ENCODE results near the gene MYB. TPM values are rescaled to one million over a fixed set of nuclear protein-coding genes. Genes with fewer than 3 reads are reported as not detected.
A peak's percentile ranks its signal among the peaks of the same experiment; 100 is the strongest.

Gene MYB
- total RNA-seq, 8 experiments from 2014 or later, result 0.60 to 4.8 (median 1.4) TPM; not detected in 2

DNA sequence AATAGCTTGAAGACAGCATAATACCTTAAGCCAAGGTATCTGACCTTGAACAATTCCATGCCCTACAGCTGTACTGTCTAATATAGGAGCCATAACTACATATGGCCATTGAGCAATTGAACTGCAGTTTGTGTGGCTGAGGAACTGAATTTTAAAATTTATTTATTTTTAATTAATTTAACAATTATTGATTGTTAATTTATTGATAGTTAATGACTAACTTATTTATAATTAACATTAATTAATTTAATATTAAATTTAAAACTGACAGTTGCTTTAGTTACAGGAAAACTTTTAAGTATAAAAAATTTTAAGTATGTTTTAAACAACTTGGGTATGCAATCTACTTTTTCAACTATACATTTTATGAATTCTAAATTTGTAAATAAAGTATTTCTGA, 12.3 kb upstream of the MYB start:
- ATAC-seq (replicated peaks in 6 of 8), result no peak
- H3K27ac ChIP-seq, result no peak overlapping the region
- in situ Hi-C loops (cut with MboI; ENCODE audit: low pct_unique_long_range_greater_than_20kb in 2 of 9, low sequenced_read_pairs in 9 of 9, unreplicated experiment in 9 of 9), result no loop called here
- no peak overlapping the region for H3K4me3 ChIP-seq
- H3K4me1 ChIP-seq (replicated peaks in 1 of 2), result no peaks in the 10 kb centered on the region

DNA sequence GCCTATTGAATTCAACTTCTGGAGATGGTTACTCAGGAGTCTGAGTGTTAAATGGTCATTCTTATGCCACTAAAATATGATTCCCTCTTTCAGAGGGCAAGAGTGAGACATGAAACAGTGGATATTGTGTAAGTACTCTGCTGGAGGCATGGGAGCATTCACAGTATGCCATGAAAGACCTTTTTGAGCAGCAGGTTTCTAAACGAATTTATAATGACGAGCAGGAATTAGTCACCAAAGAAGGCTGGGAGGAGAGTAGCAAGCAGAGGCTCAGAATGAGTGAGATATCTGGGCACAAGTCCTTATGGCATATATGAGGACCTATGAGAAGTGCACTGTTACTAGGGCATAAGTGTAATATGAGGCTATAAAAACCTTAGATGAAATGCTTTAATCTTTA, 10.9 kb upstream of the MYB start:
- no peaks in the 10 kb centered on the region for H3K4me1 ChIP-seq (replicated peaks in 1 of 2)
- no peak overlapping the region for H3K27ac ChIP-seq
- 27 to 60% (median 50%) methylated on average over 1 to 2 of the region's 2 CpGs; no CpG with 5 or more reads in 4 of the 10 experiments for WGBS, 10 experiments
- ATAC-seq (replicated peaks in 6 of 8), result no peak
- in situ Hi-C loops (cut with MboI; ENCODE audit: low pct_unique_long_range_greater_than_20kb in 2 of 9, low sequenced_read_pairs in 9 of 9, unreplicated experiment in 9 of 9), result no loop called here
- H3K4me3 ChIP-seq, result no peak overlapping the region

DNA sequence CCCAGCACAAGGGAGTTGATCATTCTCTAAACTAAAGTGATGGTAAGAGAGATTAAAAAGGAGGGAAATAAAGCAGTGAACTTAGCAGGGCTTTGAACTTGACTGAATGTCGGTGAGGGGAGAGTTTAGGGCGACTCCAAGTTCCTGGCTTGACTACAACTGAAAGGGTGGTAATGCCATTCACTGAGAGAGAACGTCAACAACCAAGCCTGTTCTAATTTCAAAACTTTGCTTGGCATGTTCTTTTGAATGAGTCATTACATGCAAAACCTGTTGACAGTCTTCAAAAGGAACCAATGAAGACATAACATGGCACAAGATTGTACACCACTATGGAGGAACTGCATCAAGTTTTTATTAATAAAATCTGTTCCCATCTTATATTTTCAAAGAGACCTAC, 10.3 kb upstream of the MYB start:
- H3K27ac ChIP-seq, result no peak overlapping the region
- WGBS, 10 experiments, result 19 to 96% (median 80%) methylated on average over 1 to 3 of the region's 3 CpGs; no CpG with 5 or more reads in 1 of the 10 experiments
- no peak overlapping the region for H3K4me3 ChIP-seq
- ATAC-seq (replicated peaks in 6 of 8), result no peak
- no peaks in the 10 kb centered on the region for H3K4me1 ChIP-seq (replicated peaks in 1 of 2)
- in situ Hi-C loops (cut with MboI; ENCODE audit: low pct_unique_long_range_greater_than_20kb in 2 of 9, low sequenced_read_pairs in 9 of 9, unreplicated experiment in 9 of 9), result no loop called here

DNA sequence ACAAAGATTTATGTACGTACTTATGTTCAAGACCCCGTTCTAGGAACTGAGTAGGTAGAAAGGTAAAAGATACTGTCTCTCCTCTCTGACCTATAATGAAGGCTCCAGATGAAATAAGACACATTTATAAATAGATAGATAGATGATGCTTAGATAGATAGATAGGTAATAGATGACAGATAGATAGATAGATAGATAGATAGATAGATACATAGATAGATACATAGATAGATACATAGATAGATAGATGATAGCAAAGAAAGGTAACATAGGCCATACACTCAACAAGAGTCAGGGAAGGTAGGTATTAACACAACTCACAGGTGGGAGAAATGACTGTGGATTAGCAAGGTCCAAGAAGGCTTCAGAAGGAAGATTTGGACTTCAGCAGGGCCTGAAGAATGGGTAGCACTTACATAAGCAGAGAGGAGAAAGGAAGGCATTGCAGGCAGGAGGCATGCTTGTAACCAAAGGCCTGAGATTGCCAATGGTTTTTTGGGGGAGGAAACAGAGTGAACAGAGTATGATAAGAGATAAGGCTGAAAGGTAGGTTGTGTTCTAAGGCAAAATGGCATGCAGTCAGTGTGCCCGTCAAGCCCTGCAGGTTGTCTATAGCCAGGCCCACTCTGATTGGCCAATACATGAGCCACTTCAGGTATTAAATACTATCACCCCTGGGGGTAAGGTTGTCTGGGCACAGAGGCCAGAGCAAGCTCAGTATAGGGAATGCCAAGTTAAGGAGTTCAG, 7.7 kb upstream of the MYB start:
- ATAC-seq (replicated peaks in 6 of 8), result no peak
- no peak overlapping the region for H3K27ac ChIP-seq
- H3K4me1 ChIP-seq (replicated peaks in 1 of 2), result no peaks in the 10 kb centered on the region
- 50 to 100% (median 91%) methylated on average over 1 to 3 of the region's 3 CpGs for WGBS, 10 experiments
- H3K4me3 ChIP-seq, result no peak overlapping the region
- in situ Hi-C loops (cut with MboI; ENCODE audit: low pct_unique_long_range_greater_than_20kb in 2 of 9, low sequenced_read_pairs in 9 of 9, unreplicated experiment in 9 of 9), result no loop called here

DNA sequence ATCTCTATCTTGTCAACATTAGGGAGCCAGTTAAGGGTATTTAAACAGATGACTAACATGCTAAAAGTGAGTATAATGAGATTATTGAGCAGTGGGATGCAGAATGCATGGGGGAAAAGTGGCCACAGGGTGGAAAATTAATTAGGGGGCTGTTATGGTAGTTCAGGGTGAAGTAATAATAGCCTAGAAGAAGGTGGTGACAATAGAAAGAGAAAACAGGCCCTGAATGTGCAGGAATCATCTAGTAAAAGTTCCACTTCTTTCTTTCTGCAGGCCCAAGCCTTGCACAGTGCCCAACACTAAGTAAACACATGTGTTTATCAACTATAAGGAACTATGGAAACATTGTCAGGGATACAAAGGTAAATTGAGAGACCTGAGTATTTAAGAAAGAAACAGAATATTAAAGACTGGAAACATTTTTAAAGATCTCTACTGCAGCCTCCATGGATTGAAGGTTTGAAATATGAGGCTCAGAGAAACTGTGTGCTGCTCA, 7.1 kb upstream of the MYB start:
- Histone ChIP-seq H3K4me1 (replicated peaks in 1 of 2) (no peaks in the 10 kb centered on the region), H3K4me3 (no peak overlapping the region), H3K27ac (no peak overlapping the region)
- in situ Hi-C loops (cut with MboI; ENCODE audit: low pct_unique_long_range_greater_than_20kb in 2 of 9, low sequenced_read_pairs in 9 of 9, unreplicated experiment in 9 of 9), result no loop called here
- ATAC-seq (replicated peaks in 6 of 8), result peak in 1 of 8 experiments; percentile 23

DNA sequence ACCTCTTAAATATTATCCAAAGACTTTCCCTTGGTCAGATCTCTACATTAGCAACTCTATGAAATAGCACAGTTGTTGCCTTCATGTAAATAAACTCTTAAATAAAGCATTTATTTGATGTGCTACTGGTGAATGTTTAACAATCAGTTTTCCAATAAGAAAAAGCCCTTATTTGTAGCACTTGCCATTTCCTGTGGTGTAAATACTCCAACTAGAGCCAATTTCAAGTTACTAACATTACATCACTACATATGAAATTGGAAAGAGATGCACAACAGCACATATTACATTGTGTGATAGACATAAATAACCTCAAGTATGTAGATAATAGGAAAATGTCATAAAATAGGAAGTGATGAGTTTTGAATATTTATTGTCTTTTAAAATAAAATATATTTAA, 5.0 kb upstream of the MYB start:
- Histone ChIP-seq H3K27ac (no peak overlapping the region), H3K4me1 (replicated peaks in 1 of 2) (no peaks in the 10 kb centered on the region), H3K4me3 (no peak overlapping the region)
- in situ Hi-C loops (cut with MboI; ENCODE audit: low pct_unique_long_range_greater_than_20kb in 2 of 9, low sequenced_read_pairs in 9 of 9, unreplicated experiment in 9 of 9), result no loop called here
- no peak for ATAC-seq (replicated peaks in 6 of 8)

DNA sequence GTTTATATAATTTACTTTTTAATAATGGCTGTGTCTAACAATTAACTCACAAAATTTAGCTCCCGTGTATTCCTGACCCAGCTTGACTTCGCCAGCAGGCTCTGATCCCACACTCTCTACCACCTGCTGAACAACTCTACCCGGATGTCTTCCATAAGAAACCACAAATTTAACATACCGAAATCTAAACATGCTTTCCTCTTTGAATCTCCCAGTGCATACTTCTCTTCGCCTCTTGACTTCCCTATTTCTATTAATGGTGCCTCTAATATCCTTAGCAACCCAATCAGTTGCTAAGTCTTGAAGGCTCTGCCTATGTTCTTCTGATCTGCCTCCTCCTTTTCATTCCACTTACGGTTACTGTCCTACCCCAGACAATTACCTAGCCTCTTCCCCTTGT, 4.6 kb upstream of the MYB start:
- WGBS, 10 experiments, result 38 to 100% (median 90%) methylated on average over 1 to 6 of the region's 6 CpGs
- Histone ChIP-seq H3K4me1 (replicated peaks in 1 of 2) (no peaks in the 10 kb centered on the region), H3K27ac (no peak overlapping the region), H3K4me3 (no peak overlapping the region)
- in situ Hi-C loops (cut with MboI; ENCODE audit: low pct_unique_long_range_greater_than_20kb in 2 of 9, low sequenced_read_pairs in 9 of 9, unreplicated experiment in 9 of 9), result no loop called here
- ATAC-seq (replicated peaks in 6 of 8), result no peak

DNA sequence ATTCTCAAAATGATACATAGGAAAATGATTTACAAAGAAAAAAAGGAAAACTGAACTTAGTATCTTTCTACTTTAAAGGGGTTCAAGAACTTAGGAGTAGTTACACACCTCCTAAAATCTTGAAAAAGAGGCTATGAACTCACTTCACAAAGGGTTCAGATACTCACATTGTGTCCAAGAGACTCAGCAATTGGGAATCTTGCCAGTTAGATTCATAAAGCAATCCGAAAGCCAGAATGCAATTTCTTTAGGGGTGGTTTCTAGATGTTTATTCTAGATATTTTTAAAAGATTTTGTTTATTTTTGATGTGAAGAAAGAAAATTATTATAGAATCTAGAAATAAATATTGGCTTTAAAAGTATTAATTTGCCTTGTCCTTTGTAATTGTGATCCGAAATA, 1.7 kb upstream of the MYB start:
- Histone ChIP-seq H3K4me3 (no peak overlapping the region), H3K4me1 (replicated peaks in 1 of 2) (peaks cover 0 to 6% of the 10 kb centered on the region in 2 donors), H3K27ac (no peak overlapping the region)
- ATAC-seq (replicated peaks in 6 of 8), result no peak
- in situ Hi-C loops (cut with MboI; ENCODE audit: low pct_unique_long_range_greater_than_20kb in 2 of 9, low sequenced_read_pairs in 9 of 9, unreplicated experiment in 9 of 9), result no loop called here
- WGBS, 10 experiments, result 43 to 100% (median 92%) methylated on average over 1 to 2 of the region's 2 CpGs

DNA sequence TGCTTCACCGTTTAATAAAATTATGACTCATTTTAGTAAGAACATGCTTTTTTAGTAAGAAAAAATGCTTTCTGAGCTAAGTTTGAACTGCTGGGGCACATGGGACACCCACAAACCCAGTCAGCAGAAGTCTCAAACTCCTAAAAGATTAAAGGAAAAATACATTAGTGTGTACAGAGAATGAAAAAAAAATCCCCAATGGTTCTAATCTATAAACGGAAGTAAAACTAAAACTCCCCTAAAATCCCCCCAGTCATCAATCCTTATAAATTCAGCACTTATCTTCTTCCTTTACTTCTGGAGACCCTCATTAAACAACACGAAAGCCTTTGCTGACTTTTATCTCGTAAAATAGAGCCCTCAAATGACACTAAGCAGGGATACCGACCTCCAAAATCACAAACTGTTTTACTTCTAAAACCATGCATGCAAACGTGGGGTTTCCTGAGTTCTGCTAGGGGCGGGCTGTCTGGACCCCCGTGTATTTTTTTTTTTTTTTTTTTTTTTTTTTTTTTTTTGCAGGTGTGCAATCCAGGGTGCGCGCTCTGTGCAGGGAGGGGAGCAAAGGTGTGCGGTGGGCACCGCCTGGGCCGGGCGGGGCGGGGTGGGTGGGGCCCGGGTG, 1.1 kb upstream of the MYB start:
- in situ Hi-C loops (cut with MboI; ENCODE audit: low pct_unique_long_range_greater_than_20kb in 2 of 9, low sequenced_read_pairs in 9 of 9, unreplicated experiment in 9 of 9), result no loop called here
- peak overlapping the region; percentile 61 to 90 (median 72) for H3K4me3 ChIP-seq
- no peak overlapping the region for H3K27ac ChIP-seq
- WGBS, 10 experiments, result 7 to 59% (median 24%) methylated on average over 4 to 10 of the region's 16 CpGs
- peaks cover 0 to 6% of the 10 kb centered on the region in 2 donors for H3K4me1 ChIP-seq (replicated peaks in 1 of 2)
- no peak for ATAC-seq (replicated peaks in 6 of 8)

DNA sequence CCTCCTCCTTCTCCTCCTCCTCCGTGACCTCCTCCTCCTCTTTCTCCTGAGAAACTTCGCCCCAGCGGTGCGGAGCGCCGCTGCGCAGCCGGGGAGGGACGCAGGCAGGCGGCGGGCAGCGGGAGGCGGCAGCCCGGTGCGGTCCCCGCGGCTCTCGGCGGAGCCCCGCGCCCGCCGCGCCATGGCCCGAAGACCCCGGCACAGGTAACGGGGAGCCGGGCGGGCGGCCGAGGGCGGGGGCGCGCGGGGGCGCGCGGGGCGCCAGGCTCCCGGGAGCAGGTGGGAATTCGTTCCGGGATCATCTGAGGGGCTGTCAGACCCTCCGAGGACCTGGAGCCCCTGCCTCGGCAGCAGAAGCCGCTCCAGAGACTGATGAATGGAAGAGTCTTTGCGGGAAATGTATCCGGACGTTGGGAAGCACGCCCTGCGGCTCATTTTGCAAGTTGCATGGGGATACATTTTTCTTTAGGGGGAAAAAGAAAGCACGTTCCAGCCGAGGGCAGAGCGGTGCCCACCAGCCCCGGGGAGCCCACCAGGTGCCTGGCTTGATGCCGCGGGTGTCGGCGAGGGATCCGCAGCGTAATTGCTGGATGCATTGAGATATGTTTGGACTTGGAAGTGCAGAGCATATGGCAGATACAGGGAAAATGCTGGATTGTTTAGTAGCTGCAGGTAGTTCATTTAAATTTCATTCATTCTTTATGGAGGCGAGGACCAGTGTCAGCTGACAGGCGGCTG, 394 bp downstream of the MYB start:
- WGBS, 10 experiments, result 0 to 7% (median 0%) methylated on average over 1 to 13 of the region's 62 CpGs; no CpG with 5 or more reads in 2 of the 10 experiments
- in situ Hi-C loops (cut with MboI; ENCODE audit: low pct_unique_long_range_greater_than_20kb in 2 of 9, low sequenced_read_pairs in 9 of 9, unreplicated experiment in 9 of 9), result no loop called here
- no peak overlapping the region for H3K27ac ChIP-seq
- H3K4me3 ChIP-seq, result peak overlapping the region; percentile 61 to 90 (median 72)
- H3K4me1 ChIP-seq (replicated peaks in 1 of 2), result peaks cover 0 to 6% of the 10 kb centered on the region in 2 donors
- ATAC-seq (replicated peaks in 6 of 8), result peak in 6 of 8 experiments; percentile 5 to 63 (median 50)

DNA sequence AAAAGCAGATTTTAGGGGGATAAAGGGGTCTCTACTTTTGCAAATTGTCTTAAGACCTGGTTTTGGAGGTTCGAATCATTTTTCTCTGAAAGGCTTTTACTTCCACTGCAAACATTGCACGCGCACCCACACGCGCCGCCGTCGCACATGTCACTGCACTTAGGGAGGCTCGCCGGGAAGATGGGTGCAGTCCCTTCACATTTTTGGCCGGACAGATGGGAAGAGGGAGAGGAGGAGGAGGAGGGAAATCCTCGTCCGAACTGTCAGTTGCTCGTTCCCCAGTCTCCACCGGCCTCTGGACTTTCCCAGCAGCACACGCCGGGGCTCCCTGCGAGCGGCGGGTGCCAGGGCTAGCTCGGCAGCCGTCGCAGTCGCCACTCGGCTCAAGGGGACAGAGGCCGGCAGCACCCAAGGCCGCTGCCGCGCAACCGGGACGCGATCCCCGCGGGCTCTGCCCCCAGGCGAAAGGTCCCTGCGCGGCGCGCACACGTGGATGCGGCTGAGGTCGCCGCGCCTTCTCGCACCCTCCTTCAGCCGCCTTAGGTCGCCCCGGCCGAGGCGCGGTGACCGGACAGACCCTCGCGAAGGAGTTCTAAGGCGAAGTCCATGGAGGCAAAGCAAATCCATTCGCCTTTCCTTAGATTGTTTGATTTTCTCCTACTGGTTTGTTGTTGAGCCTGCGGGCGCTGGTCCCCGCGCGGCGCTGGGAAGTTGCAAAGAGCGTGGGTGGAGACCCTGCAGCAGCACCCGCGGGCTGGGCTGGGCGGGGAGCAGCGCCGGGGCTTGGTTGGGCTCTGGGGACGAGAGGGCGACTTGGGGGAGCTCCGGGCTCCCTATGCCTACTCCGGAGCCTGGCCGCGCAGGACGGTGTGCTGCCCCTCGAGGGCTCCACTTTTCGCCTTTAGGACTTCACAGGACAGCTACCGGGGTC, 1.2 kb downstream of the MYB start:
- ATAC-seq (replicated peaks in 6 of 8), result peak; percentile 10 to 18 (median 14)
- Histone ChIP-seq H3K4me1 (replicated peaks in 1 of 2) (peaks cover 0 to 6% of the 10 kb centered on the region in 2 donors), H3K4me3 (peak overlapping the region; percentile 61 to 90 (median 72)), H3K27ac (no peak overlapping the region)
- in situ Hi-C loops (cut with MboI; ENCODE audit: low pct_unique_long_range_greater_than_20kb in 2 of 9, low sequenced_read_pairs in 9 of 9, unreplicated experiment in 9 of 9), result no loop called here
- 0 to 4% (median 0%) methylated on average over 3 to 43 of the region's 78 CpGs; no CpG with 5 or more reads in 1 of the 10 experiments for WGBS, 10 experiments

DNA sequence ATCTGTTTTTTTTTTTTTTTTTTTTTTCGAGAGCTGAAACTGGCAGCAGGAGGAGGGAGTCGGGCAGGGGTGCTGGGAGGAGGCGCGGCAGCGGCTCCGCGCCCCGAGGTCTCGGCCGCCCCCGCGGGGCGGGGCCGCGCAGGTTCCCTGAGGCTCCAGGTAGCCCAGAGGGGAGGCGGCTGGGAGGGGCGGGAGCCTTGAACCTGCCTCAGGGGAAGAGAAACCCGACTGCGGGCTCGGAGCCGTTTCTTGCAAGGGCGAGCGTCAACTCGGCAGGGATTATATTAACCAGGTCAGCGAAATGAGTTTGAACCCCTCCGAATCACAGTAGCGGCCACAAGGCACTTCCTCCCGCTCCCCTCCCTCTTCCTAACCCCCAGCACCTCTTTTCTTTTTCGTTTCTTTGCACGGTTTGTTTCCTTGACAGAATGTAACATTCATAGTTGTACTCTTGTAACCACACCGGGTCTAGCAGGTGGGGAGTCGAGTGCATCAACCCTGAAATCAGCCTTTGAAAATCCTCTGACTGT, 2.0 kb downstream of the MYB start:
- 0 to 20% (median 0%) methylated on average over 1 to 13 of the region's 32 CpGs; no CpG with 5 or more reads in 5 of the 10 experiments for WGBS, 10 experiments
- no peak for ATAC-seq (replicated peaks in 6 of 8)
- Histone ChIP-seq H3K27ac (no peak overlapping the region), H3K4me3 (peak overlapping the region; percentile 61 to 90 (median 72)), H3K4me1 (replicated peaks in 1 of 2) (peaks cover 0 to 6% of the 10 kb centered on the region in 2 donors)
- in situ Hi-C loops (cut with MboI; ENCODE audit: low pct_unique_long_range_greater_than_20kb in 2 of 9, low sequenced_read_pairs in 9 of 9, unreplicated experiment in 9 of 9), result no loop called here

Measured in motor neuron (in vitro differentiated cells).